Measurements from ENCODE around the gene SHC1. TPM values are rescaled to one million over a fixed set of nuclear protein-coding genes. Genes with fewer than 3 reads are reported as not detected.

Gene SHC1
- polyA plus RNA-seq, 4 donors, result 71.9 to 91.5 (median 80.8) TPM

Other genes with a start within 250 kb of the SHC1 start
- gene KCNN3, start 100.5 kb downstream of the SHC1 start, polyA plus RNA-seq (ENCODE audit: insufficient read length in 4 of 4), result 1 to 10 TPM; 2.4 to 3.3 (median 2.5) TPM
- gene PMVK, start 34.0 kb downstream of the SHC1 start, polyA plus RNA-seq (ENCODE audit: insufficient read length in 4 of 4), result 10 to 100 TPM; 36.4 to 48.0 (median 41.3) TPM
- 10 to 100 TPM; 68.3 to 81.2 (median 73.6) TPM for gene PBXIP1, start 14.6 kb downstream of the SHC1 start, polyA plus RNA-seq (ENCODE audit: insufficient read length in 4 of 4)
- 10 to 100 TPM; 41.4 to 51.2 (median 47.0) TPM for gene PYGO2, start 9.0 kb downstream of the SHC1 start, polyA plus RNA-seq (ENCODE audit: insufficient read length in 4 of 4)
- 10 to 100 TPM; 82.3 to 99.0 (median 91.8) TPM for gene CKS1B, start 3.9 kb upstream of the SHC1 start, polyA plus RNA-seq (ENCODE audit: insufficient read length in 4 of 4)
- 10 to 100 TPM; 27.4 to 38.7 (median 32.6) TPM for gene FLAD1, start 12.6 kb upstream of the SHC1 start, polyA plus RNA-seq (ENCODE audit: insufficient read length in 4 of 4)
- 1 to 10 TPM in 1 of 4 donors, under 1 TPM in 3; 0.27 to 1.4 (median 0.60) TPM for gene LENEP, start 22.8 kb upstream of the SHC1 start, polyA plus RNA-seq (ENCODE audit: insufficient read length in 4 of 4)
- 10 to 100 TPM; 11.8 to 17.9 (median 15.4) TPM for gene ZBTB7B, start 32.1 kb upstream of the SHC1 start, polyA plus RNA-seq (ENCODE audit: insufficient read length in 4 of 4)
- 1 to 10 TPM; 1.1 to 2.5 (median 1.9) TPM for gene DCST2, start 63.0 kb upstream of the SHC1 start, polyA plus RNA-seq (ENCODE audit: insufficient read length in 4 of 4)
- under 1 TPM; 0.14 to 0.44 (median 0.35) TPM for gene DCST1, start 63.1 kb upstream of the SHC1 start, polyA plus RNA-seq (ENCODE audit: insufficient read length in 4 of 4)
- gene ADAM15, start 80.6 kb upstream of the SHC1 start, polyA plus RNA-seq (ENCODE audit: insufficient read length in 4 of 4), result 10 to 100 TPM; 36.7 to 55.8 (median 55.4) TPM
- 10 to 100 TPM; 18.1 to 24.5 (median 21.3) TPM for gene EFNA4, start 93.0 kb upstream of the SHC1 start, polyA plus RNA-seq (ENCODE audit: insufficient read length in 4 of 4)
- 1 to 10 TPM; 4.9 to 9.4 (median 6.7) TPM for gene EFNA3, start 108.1 kb upstream of the SHC1 start, polyA plus RNA-seq (ENCODE audit: insufficient read length in 4 of 4)
- 10 to 100 TPM; 58.7 to 76.2 (median 70.8) TPM for gene EFNA1, start 157.1 kb upstream of the SHC1 start, polyA plus RNA-seq (ENCODE audit: insufficient read length in 4 of 4)
- 10 to 100 TPM; 51.5 to 61.1 (median 55.4) TPM for gene SLC50A1, start 165.1 kb upstream of the SHC1 start, polyA plus RNA-seq (ENCODE audit: insufficient read length in 4 of 4)
- gene DPM3, start 169.8 kb upstream of the SHC1 start, polyA plus RNA-seq (ENCODE audit: insufficient read length in 4 of 4), result 10 to 100 TPM; 31.3 to 64.7 (median 45.2) TPM
- gene KRTCAP2, start 202.6 kb upstream of the SHC1 start, polyA plus RNA-seq (ENCODE audit: insufficient read length in 4 of 4), result 100 to 1,000 TPM; 124 to 166 (median 137) TPM
- gene TRIM46, start 203.1 kb upstream of the SHC1 start, polyA plus RNA-seq (ENCODE audit: insufficient read length in 4 of 4), result 1 to 10 TPM; 2.7 to 6.4 (median 4.9) TPM
- 10 to 100 TPM; 26.3 to 54.2 (median 37.5) TPM for gene THBS3, start 237.2 kb upstream of the SHC1 start, polyA plus RNA-seq (ENCODE audit: insufficient read length in 4 of 4)
- gene MTX1, start 237.9 kb upstream of the SHC1 start, polyA plus RNA-seq (ENCODE audit: insufficient read length in 4 of 4), result 10 to 100 TPM; 38.3 to 49.0 (median 44.8) TPM

Measured in left renal cortex interstitium (tissue), 4 donors.